HCEC 1CT (cell line): Measurements from ENCODE around the gene YTHDF1.

Experiments used
- DNase-seq: peaks from one replicate; pipeline ENCODE4 v3.0.0-alpha.2; 2017

Gene YTHDF1

GRCh38 chr20:63204362-63204761 is 11.6 kb downstream of the YTHDF1 start:
- no peak for DNase-seq

GRCh38 chr20:63202811-63203526 is 13.0 kb downstream of the YTHDF1 start:
- DNase-seq, result no peak

- DNase-seq, result no peak
Measured at GRCh38 chr20:63202021-63202420, 13.9 kb downstream of the YTHDF1 start.

DNA sequence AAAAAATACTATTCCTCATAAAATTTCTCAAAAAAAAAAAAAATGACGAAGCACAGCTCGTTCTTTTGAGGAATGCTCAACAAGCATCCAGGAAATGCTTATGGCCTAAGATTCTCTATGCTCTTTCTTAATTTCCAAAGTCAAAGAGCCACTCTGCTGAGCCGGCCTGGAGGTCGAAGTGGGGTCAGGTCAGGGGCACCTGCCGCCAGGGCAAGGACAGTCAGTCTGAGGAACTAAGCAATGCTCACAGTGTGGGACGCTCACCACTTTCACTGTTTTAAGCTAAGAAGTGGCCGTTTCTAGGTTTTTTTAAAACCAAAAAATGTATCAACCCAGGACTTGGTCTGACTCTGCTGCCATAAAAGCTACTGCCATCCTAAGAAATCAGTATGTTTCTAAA is 17.3 kb downstream of the YTHDF1 start:
- no peak for DNase-seq

DNA sequence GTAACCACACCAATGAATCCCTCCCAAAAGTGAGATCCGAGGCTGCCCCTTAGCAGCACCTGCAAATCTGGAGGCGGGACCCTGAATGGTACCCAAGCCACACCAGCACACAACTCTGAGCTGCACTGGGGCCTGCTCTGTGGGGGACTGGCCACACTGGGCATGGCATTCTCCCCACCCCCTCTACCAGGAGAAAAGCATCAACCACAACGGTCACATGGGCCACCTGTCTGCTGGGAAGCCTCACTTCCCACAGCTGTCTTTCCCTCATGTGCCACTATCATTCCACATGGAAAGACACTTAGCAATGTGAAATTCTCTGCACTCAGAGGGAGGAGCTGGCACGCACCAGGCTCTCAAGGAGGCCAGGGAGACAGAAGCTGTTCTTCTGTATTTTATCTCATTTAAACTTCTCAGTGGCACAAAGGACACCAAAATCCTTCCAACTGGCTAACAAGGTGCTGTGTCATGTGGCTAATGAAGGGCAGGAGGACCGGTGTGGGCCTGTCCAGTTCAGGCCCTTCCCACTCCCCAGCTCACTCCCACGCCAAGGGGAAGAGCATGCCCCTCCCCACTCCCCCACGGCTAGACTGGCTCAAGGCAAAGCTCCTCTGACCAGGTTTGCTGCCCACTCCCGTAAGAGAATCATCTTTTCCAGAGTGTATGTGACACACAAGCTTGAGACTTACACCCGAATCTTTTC is 19.0 kb downstream of the YTHDF1 start:
- no peak for DNase-seq

- no peak for DNase-seq
Measured at GRCh38 chr20:63194797-63195173, 21.1 kb downstream of the YTHDF1 start.

DNA sequence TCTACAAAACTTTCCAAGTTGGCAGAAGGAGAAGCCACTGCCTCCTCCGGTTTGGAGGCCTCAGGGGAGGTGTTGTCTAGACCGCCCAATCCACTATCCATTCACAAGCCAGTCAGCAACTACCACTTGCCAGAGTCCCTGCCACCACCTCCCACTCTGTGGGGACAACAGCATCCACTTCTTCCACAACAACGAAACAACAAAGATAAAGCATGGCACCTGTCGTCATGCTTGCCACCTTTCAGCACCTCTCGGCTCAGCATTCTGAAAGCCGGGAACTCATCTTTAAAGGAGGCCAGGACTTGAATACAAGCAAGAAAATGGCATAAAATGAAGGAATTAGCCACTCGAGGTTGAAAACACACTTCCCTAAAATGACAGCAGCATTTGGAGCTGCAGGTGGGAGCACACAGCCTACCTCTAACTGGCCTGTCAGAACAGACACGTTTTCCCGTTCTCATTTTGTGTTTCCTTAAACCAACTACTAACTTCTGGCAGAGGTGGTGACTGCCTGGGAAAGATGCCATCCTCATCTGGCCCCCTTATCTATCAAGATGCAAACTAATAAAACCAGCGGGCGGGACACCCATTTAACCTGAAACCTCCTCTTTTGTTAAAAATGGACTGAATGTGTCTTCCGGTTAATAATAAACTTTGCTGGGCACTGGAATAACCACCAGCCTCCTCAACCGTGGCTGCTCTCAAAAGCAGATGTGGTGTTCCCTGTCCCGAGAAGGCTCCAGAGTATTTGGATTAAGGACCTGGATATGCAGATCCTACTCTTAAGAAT is 21.7 kb downstream of the YTHDF1 start:
- DNase-seq, result no peak

GRCh38 chr20:63192721-63193120 is 23.2 kb downstream of the YTHDF1 start:
- no peak for DNase-seq

GRCh38 chr20:63191400-63191799 is 24.5 kb downstream of the YTHDF1 start:
- DNase-seq, result no peak

GRCh38 chr20:63190828-63191227 is 25.1 kb downstream of the YTHDF1 start:
- no peak for DNase-seq

DNA sequence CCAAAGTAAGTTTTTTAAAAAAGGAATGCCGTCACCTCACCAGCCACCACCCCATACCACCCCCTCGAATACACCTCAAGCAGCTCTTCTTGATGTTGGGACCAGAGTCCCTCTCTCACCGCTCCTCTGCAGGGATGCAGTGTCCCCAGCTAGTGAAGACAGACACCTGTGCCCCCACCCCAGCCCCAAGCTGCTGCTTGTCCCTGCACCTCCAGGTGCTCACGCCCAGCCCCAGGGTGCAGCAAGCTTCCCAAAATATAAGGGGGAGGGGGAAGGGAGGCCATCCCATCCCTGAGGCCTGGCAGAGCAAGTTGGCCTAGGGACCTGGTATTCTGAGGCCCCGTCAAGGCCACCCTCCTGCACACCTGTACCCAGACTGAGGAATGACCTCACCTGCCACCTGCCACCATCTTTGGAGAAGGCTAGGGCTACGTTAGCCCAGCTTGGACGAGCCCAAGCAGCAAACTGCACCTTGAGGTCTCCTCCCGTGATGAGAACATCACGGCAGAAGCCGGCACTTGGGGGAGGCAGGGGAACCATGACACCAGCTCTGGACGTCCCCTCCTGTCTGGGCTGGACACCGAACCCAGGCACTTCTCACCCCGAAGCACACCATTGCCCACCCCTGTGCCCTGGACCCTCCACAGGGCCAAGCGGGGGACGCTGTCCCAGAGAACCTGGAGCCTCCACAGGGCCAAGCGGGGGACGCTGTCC is 25.9 kb downstream of the YTHDF1 start:
- no peak for DNase-seq

DNA sequence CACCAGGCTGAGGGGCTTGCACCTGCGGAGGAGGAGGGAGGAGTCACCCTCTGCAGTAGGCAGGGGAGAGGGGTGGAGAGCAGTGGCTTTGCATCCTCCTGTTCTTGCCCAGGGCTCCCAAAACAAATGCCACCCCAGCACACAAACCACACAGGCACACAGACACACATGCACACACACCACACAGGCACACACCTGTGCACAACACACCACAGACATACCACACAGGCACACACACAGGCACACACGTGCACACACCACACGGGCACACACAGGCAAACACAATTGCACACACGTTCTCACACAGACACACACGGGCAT is 26.6 kb downstream of the YTHDF1 start:
- DNase-seq, result no peak

DNA sequence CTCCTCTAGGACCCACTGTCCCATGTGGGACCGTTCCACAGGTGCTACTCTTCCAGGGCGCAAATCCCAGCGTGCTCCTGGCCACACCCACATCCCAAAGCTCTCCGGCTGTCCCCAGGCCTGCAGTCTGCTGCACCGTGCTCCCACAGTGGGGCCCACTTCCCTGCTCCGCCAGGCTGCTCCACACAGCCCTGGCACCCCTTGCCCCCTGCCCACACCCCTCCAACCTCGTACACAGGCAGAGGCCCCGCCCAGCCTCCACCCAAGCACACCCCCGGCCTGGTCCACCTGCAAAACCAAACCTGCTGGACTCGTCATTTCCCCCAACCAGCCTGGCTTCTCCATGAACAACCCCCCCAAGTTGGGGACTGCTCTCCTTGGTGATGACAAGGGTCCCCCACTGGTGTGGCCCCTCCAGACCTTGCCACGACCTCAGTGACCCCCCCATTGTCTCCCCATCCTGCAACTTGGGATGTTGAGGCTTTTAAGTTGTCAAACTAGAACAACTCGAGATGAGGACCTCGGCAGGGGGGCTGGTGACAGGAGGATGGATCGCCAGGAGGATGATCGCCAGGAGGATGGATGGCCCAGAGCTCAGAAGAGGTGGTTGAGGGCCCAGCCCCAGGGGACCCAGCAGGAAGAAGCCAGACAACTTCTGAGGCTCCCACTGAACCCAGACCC is 27.1 kb downstream of the YTHDF1 start:
- no peak for DNase-seq

- no peak for DNase-seq
Measured at GRCh38 chr20:63188159-63188442, 27.8 kb downstream of the YTHDF1 start.

GRCh38 chr20:63187338-63188158 is 28.4 kb downstream of the YTHDF1 start:
- no peak for DNase-seq

DNA sequence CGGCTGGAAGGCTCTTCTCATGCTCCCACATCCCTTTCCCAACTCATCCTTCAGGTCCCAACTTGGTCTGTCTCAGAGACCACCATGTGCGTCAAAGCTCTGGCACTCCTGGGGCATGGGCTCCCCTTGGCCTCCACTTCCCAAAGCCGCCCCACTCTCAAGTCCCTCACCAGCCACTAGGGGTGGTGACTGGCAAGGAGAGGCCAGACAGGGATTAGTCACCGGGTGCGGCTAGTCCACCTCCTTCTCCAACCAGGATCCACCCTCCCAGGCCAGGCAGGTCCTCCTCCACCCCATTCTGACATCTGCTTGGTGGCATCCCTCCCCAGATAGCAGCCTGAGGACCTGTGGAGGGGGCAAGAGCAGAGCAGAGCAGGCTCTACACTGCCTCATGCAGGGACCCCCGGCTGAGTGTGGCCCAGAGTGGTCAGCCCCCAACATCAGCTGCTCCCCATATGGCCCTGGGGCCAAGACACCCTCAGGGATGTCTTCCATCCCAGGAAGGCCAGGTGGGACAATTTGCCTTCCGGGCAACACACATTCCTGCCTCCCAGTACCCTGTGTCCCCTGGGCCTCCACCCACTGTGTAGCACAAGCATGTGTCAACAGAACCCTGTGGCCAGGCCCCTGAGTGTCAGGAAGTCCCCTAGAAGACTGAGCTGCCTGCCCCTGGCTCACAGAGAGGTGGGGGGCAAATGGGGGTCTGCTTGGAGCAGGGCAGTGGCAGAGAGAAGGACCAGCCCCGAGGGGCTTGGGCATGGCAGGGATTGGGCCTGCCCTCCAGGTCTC is 29.2 kb downstream of the YTHDF1 start:
- no peak for DNase-seq

GRCh38 chr20:63186084-63186483 is 29.8 kb downstream of the YTHDF1 start:
- DNase-seq, result no peak

DNA sequence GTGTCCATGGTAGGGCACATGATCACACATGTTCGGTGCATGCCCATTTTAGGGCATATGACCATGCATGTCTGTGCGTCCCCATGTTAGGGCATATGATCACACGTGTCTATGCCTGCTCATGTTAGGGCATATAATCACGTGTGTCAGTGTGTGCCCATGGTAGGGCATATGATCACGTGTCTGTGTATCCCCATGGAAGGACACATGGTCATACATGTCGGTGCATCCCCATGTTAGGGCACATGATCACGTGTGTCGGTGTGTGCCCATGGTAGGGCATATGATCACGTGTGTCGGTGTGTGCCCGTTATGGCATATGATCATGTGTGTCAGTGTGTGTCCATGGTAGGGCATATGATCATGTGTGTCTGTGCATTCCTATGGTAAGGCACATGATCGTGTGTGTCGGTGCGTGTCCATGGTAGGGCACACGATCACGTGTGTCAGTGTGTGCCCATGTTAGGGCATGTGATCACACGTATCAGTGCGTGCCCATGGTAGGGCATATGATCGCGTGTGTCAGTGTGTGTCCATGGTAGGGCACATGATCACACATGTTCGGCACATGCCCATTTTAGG is 30.6 kb downstream of the YTHDF1 start:
- DNase-seq, result no peak

- no peak for DNase-seq
Measured at GRCh38 chr20:63183422-63184146, 32.3 kb downstream of the YTHDF1 start.

- no peak for DNase-seq
Measured at GRCh38 chr20:63182946-63183415, 33.0 kb downstream of the YTHDF1 start.
